Measurements from ENCODE around the gene PDZD2.

DNA sequence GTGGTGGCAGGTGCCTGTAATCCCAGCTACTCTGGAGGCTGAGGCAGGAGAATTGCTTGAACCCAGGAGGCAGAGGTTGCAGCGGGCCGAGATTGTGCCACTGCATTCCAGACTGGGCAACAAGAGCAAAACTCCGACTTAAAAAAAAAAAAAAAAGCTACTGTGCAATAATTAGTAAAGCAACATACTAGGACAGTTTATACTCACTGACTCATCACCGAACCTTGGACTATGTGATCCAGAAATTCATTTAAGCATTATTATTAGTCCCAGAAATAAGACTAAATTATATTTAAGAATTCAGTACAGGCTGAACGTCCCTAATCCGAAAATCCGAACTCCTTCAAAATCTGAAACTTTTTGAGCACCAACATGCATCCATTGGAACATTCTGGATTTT is 497.4 kb downstream of the PDZD2 start:
- TF ChIP-seq EP300 (IDR thresholded peaks at IDR 0.05) = no peak
- TF ChIP-seq POLR2A (IDR thresholded peaks at IDR 0.05) = no peak
- no peak for TF ChIP-seq CTCF (IDR thresholded peaks at IDR 0.05)
- TF ChIP-seq POLR2AphosphoS5 (IDR thresholded peaks at IDR 0.05) = no peak

Data from suprapubic skin (tissue), 4 donors.